HEK293T (cell line): ENCODE measurements around the gene MOB4.

Experiments used
- ARNT ChIP-seq: fragments of 450-650 bp; IDR thresholded peaks from 2 replicates; pipeline ENCODE4 v1.6.1; 2017; ENCODE audit warnings: mild to moderate bottlenecking
- BHLHE40 ChIP-seq: fragments of 450-650 bp; IDR thresholded peaks from 2 replicates; pipeline ENCODE4 v1.6.1; 2016; ENCODE audit warnings: mild to moderate bottlenecking, moderate library complexity, borderline replicate concordance
- FOXA1 ChIP-seq: fragments of 450-650 bp; IDR thresholded peaks from 2 replicates; pipeline ENCODE4 v1.6.1; 2016; ENCODE audit warnings: mild to moderate bottlenecking
- FOXK2 ChIP-seq: fragments of 450-650 bp; IDR thresholded peaks from 2 replicates; pipeline ENCODE4 v1.6.1; 2016; ENCODE audit warnings: mild to moderate bottlenecking
- L3MBTL2 ChIP-seq: fragments of 450-650 bp; conservative IDR thresholded peaks from 2 replicates; pipeline ENCODE4 v1.6.1; 2016; ENCODE audit warnings: mild to moderate bottlenecking
- NFRKB ChIP-seq: fragments of 450-650 bp; IDR thresholded peaks from 2 replicates; pipeline ENCODE4 v1.6.1; 2016; ENCODE audit warnings: mild to moderate bottlenecking, moderate library complexity
- SP1 ChIP-seq: fragments of 450-650 bp; IDR thresholded peaks from 2 replicates; pipeline ENCODE4 v1.6.1; 2017
- SUZ12 ChIP-seq: fragments of 450-650 bp; IDR thresholded peaks from 2 replicates; pipeline ENCODE4 v1.6.1; 2016; ENCODE audit warnings: mild to moderate bottlenecking
- TARDBP ChIP-seq: fragments of 450-650 bp; IDR thresholded peaks from 2 replicates; pipeline ENCODE4 v1.6.1; 2016
- TF ChIP-seq, protein P1 (sequence below): fragments of 450-650 bp; IDR thresholded peaks from 2 replicates; pipeline ENCODE4 v1.6.1; 2016

DNA sequence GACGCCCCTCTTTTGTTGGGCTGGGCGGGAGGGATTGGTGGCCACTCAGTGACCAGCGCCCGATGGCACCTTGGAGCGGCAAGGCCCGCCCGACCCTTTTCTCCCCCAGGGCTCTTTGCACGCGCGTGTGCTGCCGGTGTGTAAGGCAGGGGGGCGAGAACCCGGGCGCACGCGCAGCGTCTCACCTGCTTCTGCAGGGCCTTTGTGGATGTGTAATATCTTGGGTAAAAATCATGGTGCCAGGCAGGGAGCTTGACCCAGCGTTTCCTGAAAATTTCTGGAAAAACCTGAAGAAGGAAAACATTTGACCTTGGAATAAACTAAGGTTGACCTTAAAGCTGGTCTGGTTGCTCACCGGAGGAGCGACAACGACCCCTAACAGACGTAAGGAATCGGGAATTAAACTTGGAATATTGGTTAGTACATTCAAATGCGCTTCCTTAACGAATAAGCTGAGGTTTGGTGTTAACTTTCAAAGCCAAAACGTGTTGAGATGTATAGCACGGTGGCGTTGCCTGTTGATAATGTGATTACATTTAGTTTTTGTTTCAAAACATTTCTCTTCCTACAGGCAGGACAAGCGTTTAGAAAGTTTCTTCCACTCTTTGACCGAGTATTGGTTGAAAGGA lies 15.2 kb upstream of the MOB4 start:
- TF ChIP-seq SP1 (no peak), SUZ12 (no peak), L3MBTL2 (no peak), FOXK2 (no peak), NFRKB (no peak), ARNT (0 out of 2 replicates have a peak, but pooled peaks have one; percentile 41), TARDBP (no peak), BHLHE40 (no peak), FOXA1 (no peak)
- TF ChIP-seq, protein P1, sequence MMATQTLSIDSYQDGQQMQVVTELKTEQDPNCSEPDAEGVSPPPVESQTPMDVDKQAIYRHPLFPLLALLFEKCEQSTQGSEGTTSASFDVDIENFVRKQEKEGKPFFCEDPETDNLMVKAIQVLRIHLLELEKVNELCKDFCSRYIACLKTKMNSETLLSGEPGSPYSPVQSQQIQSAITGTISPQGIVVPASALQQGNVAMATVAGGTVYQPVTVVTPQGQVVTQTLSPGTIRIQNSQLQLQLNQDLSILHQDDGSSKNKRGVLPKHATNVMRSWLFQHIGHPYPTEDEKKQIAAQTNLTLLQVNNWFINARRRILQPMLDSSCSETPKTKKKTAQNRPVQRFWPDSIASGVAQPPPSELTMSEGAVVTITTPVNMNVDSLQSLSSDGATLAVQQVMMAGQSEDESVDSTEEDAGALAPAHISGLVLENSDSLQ, result no peak
